ENCODE data around the gene EFHD1. TPM values are rescaled to one million over a fixed set of nuclear protein-coding genes. Genes with fewer than 3 reads are reported as not detected.

The EFHD1 gene
- total RNA-seq, 1 donor from 2014 or later = 0.16 TPM

DNA sequence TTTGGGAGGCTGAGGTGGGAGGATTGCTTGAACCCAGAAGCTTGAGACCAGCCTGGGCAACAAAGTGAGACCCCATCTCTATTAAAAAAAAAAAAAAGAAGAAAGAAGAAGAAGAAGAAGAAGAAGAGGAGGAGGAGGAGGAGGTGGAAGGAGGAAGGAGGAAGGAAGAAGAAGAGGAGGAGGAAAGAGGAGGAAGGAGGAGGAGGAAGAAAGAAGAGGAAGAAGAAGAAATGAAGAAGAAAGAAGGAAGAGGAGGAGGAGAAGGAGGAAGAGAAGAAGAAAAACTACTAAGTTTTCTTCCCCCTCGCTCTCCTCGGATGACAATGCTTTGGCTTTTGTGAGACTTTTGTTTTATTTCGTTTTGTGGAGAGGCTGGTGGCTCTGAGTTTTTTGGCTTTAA, 30.1 kb upstream of the EFHD1 start:
- no peaks in the 10 kb centered on the region for H3K9me3 Mint-ChIP-seq
- H3K4me1 Mint-ChIP-seq (ENCODE audit: low read depth) = peaks cover 9% of the 10 kb centered on the region
- H3K36me3 Mint-ChIP-seq (ENCODE audit: low read depth) = no peaks in the 10 kb centered on the region
- no peak overlapping the region for H3K4me3 Mint-ChIP-seq (ENCODE audit: low read depth)
- H3K27ac Mint-ChIP-seq = no peak overlapping the region
- peaks cover 17% of the 10 kb centered on the region for H3K27me3 Mint-ChIP-seq (ENCODE audit: low read depth)
- no peak for DNase-seq (ENCODE audit: low spot score)
- intact Hi-C loops (cut with micrococcal nuclease) = loop anchor here (10.0 kb wide), 1 partner anchor 452 kb away; no protein-coding TSS in a partner anchor

DNA sequence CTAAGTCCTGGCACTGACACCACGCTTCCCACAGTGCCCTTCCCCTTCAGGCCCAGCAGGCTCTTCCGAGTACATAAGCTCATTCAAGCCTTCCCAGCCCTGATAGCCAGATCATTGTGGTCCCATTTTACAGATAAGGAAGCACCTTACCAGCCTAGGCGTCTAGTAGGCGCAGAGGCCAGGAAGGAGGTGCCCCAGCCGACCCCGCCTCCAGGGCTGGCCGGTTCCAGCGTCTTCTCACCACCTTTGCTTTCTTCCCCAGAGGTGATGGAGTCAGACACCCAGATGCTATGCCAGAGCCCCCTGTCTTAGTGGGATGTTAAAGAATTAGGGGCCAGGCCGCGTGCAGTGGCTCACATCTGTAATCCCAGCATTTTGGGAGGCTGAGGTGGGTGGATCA, 28.9 kb upstream of the EFHD1 start:
- peaks cover 9% of the 10 kb centered on the region for H3K4me1 Mint-ChIP-seq (ENCODE audit: low read depth)
- no peaks in the 10 kb centered on the region for H3K36me3 Mint-ChIP-seq (ENCODE audit: low read depth)
- H3K27ac Mint-ChIP-seq = no peak overlapping the region
- H3K27me3 Mint-ChIP-seq (ENCODE audit: low read depth) = peaks cover 17% of the 10 kb centered on the region
- intact Hi-C loops (cut with micrococcal nuclease) = loop anchor here (10.0 kb wide), 1 partner anchor 450 kb away; no protein-coding TSS in a partner anchor
- no peaks in the 10 kb centered on the region for H3K9me3 Mint-ChIP-seq
- DNase-seq (ENCODE audit: low spot score) = no peak
- H3K4me3 Mint-ChIP-seq (ENCODE audit: low read depth) = no peak overlapping the region

DNA sequence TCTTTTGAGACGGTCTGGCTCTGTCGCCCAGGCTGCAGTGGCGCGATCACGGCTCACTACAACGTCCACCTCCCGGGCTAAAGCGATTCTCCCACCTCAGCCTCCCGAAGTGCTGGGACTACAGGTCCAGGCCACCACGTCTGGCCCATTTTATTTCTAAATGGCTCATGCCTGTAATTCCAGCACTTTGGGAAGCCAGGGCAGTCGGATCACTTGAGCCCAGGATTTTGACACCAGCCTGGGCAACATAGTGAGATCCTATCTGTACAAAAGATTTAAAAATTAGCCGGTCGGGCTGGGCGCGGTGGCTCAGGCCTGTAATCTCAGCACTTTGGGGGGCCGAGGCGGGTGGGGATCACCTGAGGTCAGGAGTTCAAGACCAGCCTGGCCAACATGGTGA, 26.4 kb upstream of the EFHD1 start:
- intact Hi-C loops (cut with micrococcal nuclease) = loop anchor here (5.0 to 10.0 kb wide), 3 partner anchors 230 to 645 kb away; partner anchors contain the start of gene ATG16L1
- H3K36me3 Mint-ChIP-seq (ENCODE audit: low read depth) = no peaks in the 10 kb centered on the region
- no peaks in the 10 kb centered on the region for H3K9me3 Mint-ChIP-seq
- H3K4me3 Mint-ChIP-seq (ENCODE audit: low read depth) = no peak overlapping the region
- H3K27ac Mint-ChIP-seq = no peak overlapping the region
- DNase-seq (ENCODE audit: low spot score) = no peak
- peaks cover 17% of the 10 kb centered on the region for H3K27me3 Mint-ChIP-seq (ENCODE audit: low read depth)
- peaks cover 9% of the 10 kb centered on the region for H3K4me1 Mint-ChIP-seq (ENCODE audit: low read depth)

DNA sequence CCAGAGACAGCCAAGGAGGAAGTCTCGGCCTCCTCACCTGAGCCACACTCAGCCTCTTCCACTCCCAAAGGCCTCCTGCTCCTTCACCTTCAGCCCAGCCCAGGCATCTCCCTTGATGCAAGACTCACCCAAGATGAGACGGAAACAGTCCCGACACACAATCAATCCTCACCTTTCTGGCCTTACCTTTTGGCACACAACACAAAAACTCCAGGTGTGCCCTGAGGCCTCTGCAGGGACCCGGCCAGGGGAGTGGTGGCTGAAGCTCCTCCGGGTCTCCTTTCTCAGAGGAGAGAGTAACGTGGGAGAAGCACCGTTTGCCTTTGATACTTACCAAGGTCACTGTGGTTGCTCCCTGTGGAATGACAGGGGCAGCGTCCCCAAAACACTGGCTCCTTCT, 23.8 kb upstream of the EFHD1 start:
- intact Hi-C loops (cut with micrococcal nuclease) = loop anchor here (5.0 to 10.0 kb wide), 4 partner anchors 88 to 643 kb away; partner anchors contain the start of genes ATG16L1 and GIGYF2
- H3K4me1 Mint-ChIP-seq (ENCODE audit: low read depth) = peaks cover 9% of the 10 kb centered on the region
- H3K36me3 Mint-ChIP-seq (ENCODE audit: low read depth) = no peaks in the 10 kb centered on the region
- H3K4me3 Mint-ChIP-seq (ENCODE audit: low read depth) = no peak overlapping the region
- no peak for DNase-seq (ENCODE audit: low spot score)
- peaks cover 2% of the 10 kb centered on the region for H3K27me3 Mint-ChIP-seq (ENCODE audit: low read depth)
- H3K27ac Mint-ChIP-seq = no peak overlapping the region
- H3K9me3 Mint-ChIP-seq = no peaks in the 10 kb centered on the region

DNA sequence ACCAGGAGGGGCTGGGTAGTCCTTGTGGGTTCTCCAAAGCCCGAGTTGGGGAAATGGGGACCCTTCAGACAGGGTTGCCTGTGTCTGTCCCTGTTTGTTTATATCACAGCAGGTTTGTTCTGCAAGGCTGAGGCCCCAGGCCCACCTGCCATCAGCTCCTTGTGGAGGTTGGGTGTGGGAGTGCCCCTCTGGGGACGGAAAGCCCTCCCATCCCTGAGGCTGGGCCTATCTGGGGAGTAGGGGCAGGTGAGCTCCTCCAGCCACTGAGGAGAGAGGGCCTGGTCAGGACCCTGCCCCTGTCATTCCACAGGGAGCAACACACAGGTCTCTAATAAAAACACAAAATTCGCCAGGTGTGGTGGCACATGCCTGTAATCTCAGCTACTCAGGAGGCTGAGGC, 23.3 kb upstream of the EFHD1 start:
- intact Hi-C loops (cut with micrococcal nuclease) = loop anchor here (5.0 kb wide), 1 partner anchor 87 kb away; the partner anchor contains the start of gene GIGYF2
- no peaks in the 10 kb centered on the region for H3K9me3 Mint-ChIP-seq
- H3K27ac Mint-ChIP-seq = no peak overlapping the region
- DNase-seq (ENCODE audit: low spot score) = no peak
- peaks cover 9% of the 10 kb centered on the region for H3K4me1 Mint-ChIP-seq (ENCODE audit: low read depth)
- H3K4me3 Mint-ChIP-seq (ENCODE audit: low read depth) = no peak overlapping the region
- no peaks in the 10 kb centered on the region for H3K27me3 Mint-ChIP-seq (ENCODE audit: low read depth)
- no peaks in the 10 kb centered on the region for H3K36me3 Mint-ChIP-seq (ENCODE audit: low read depth)

DNA sequence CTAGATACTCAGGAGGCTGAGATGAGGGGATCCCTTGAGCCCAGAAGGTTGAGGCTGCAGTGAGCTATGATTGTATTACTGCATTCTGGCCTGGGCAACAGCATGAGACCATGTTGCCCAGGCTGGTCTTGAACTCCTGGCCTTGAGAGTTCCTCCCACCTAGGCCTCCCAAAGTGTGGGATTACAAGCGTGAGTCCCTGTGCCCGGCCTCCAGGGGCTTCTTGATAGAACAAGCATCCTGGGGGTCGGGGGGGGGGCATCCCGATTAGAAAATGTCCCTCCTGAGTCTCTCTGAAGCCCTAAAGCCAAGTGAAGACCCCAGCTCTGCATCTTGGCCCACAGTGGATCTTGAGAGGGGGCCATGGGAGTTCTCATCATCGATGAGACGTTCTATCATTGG, 22.3 kb upstream of the EFHD1 start:
- DNase-seq (ENCODE audit: low spot score) = no peak
- Mint-ChIP-seq H3K9me3 (no peaks in the 10 kb centered on the region), H3K4me1 (ENCODE audit: low read depth) (peaks cover 2% of the 10 kb centered on the region), H3K4me3 (ENCODE audit: low read depth) (no peak overlapping the region), H3K27ac (no peak overlapping the region), H3K27me3 (ENCODE audit: low read depth) (no peaks in the 10 kb centered on the region), H3K36me3 (ENCODE audit: low read depth) (no peaks in the 10 kb centered on the region)
- intact Hi-C loops (cut with micrococcal nuclease) = loop anchor here (5.0 kb wide), 1 partner anchor 86 kb away; the partner anchor contains the start of gene GIGYF2

DNA sequence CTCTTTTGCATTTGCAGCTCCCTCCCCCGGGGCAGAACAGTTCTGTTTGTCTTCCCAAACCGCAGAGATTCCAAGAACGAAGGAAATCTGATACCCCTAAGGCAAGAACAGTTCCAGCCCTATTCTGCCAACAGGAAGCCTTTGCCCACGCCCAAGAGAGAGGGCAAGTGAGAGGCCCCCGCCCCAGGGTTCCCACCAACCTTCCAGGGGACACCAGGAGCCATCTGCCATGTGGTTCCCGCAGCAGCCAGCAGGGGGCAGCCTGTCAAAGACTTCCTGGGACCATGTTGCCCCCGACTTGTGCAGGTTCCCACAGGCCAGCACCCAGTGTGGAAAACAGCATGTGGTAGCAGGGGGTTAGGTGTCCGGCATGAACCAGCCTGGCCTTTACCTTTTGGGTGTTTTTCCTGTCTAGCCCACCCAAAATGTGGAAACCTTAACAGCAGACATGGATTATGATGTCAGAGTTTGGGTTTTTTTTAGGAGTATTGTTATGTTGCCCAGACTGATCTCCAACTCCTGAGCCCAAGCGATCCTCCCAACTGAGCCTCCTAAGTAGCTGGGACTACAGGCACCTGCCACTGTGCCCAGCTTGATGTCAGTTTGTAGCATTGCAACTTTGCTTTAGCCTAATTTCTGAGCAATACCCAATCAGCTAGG, 21.7 kb upstream of the EFHD1 start:
- Mint-ChIP-seq H3K4me1 (ENCODE audit: low read depth) (no peaks in the 10 kb centered on the region), H3K36me3 (ENCODE audit: low read depth) (no peaks in the 10 kb centered on the region), H3K27me3 (ENCODE audit: low read depth) (no peaks in the 10 kb centered on the region), H3K27ac (no peak overlapping the region), H3K4me3 (ENCODE audit: low read depth) (no peak overlapping the region), H3K9me3 (no peaks in the 10 kb centered on the region)
- intact Hi-C loops (cut with micrococcal nuclease) = loop anchor here (5.0 kb wide), 1 partner anchor 86 kb away; the partner anchor contains the start of gene GIGYF2
- peak; percentile 48 for DNase-seq (ENCODE audit: low spot score)

DNA sequence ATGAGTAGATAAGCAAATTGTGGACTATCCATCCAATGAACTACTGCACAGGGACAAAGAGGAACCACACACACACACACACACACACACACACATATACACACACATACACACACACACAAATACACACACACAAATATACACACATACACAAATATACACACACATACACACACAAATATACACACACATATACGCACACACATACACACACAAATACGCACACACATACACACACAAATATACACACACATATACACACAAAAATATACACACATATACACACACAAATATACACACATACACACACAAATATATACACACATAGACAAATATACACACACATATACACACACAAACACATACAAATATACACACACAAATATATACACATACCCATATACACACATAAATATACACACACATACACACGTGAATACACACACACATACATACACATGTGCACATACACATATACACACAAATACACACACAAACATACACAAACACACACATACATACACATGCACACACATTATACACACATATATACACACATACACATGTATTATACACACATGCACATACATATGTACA, 19.8 kb upstream of the EFHD1 start:
- no peak overlapping the region for H3K27ac Mint-ChIP-seq
- no peaks in the 10 kb centered on the region for H3K9me3 Mint-ChIP-seq
- H3K4me3 Mint-ChIP-seq (ENCODE audit: low read depth) = no peak overlapping the region
- H3K4me1 Mint-ChIP-seq (ENCODE audit: low read depth) = no peaks in the 10 kb centered on the region
- intact Hi-C loops (cut with micrococcal nuclease) = loop anchor here (5.0 kb wide), 1 partner anchor 84 kb away; the partner anchor contains the start of gene GIGYF2
- no peak for DNase-seq (ENCODE audit: low spot score)
- H3K36me3 Mint-ChIP-seq (ENCODE audit: low read depth) = no peaks in the 10 kb centered on the region
- no peaks in the 10 kb centered on the region for H3K27me3 Mint-ChIP-seq (ENCODE audit: low read depth)

DNA sequence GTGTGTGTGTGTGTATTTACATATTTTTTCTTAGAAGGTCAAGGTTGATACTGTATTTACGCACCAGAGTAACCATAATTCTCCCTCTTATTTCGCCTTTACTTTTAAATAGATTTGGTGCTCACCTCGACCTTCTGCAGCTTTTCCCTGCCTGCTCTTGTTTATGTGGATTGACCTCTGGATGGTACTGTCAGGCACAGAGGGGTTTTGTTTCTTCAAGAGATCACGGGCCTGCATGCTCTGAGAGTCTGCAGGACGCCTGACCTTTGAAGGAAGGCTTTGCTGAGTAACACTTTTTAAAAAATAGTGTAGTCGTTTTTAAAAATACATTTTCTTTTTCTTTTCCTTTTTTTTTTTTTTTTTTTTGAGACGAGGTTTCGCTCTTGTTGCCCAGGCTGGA, 18.1 kb upstream of the EFHD1 start:
- intact Hi-C loops (cut with micrococcal nuclease) = no loop called here
- Mint-ChIP-seq H3K9me3 (no peaks in the 10 kb centered on the region), H3K27ac (no peak overlapping the region), H3K27me3 (ENCODE audit: low read depth) (no peaks in the 10 kb centered on the region), H3K36me3 (ENCODE audit: low read depth) (no peaks in the 10 kb centered on the region), H3K4me3 (ENCODE audit: low read depth) (no peak overlapping the region), H3K4me1 (ENCODE audit: low read depth) (no peaks in the 10 kb centered on the region)
- DNase-seq (ENCODE audit: low spot score) = no peak

DNA sequence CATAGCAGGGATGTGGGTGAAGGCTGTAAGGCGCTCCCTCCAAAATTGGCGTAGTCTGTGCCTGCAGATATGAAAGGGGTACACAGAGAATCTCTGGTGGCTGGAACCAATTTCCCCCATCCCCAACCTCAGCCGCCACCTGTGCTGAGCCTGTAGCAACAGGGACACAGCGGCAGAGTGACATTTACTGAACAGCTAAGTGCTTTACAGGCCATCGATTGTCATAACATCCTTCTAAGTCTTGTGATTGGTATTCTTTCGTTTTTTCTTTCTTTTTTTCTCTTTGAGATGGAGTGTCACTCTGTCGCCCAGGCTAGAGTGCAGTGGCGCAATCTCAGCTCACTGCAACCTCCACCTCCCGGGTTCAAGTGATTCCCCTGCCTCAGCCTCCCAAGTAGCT, 12.2 kb upstream of the EFHD1 start:
- DNase-seq (ENCODE audit: low spot score) = no peak
- H3K9me3 Mint-ChIP-seq = no peaks in the 10 kb centered on the region
- intact Hi-C loops (cut with micrococcal nuclease) = no loop called here
- peaks cover 10% of the 10 kb centered on the region for H3K27me3 Mint-ChIP-seq (ENCODE audit: low read depth)
- H3K4me1 Mint-ChIP-seq (ENCODE audit: low read depth) = no peaks in the 10 kb centered on the region
- H3K27ac Mint-ChIP-seq = no peak overlapping the region
- H3K36me3 Mint-ChIP-seq (ENCODE audit: low read depth) = no peaks in the 10 kb centered on the region
- no peak overlapping the region for H3K4me3 Mint-ChIP-seq (ENCODE audit: low read depth)

DNA sequence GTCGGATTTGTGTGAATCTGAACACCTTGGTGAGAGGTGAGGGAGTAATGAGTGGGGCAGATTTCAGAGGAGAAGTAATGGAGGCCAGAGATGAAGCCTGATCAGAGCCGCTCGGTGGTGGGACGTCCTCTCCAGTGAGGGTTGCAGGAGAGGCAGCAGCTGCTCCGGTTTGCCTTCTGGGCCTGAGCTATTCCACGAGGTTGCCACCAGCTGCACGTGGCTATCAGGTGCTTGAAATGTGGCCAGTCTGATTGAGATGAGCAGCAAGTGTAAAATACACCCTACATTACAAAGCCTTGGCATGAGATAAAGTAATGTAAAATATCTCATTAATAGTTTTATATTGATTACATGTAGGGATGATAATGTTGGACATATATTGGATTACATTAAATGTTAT, 10.8 kb upstream of the EFHD1 start:
- intact Hi-C loops (cut with micrococcal nuclease) = no loop called here
- peaks cover 2% of the 10 kb centered on the region for H3K4me1 Mint-ChIP-seq (ENCODE audit: low read depth)
- no peaks in the 10 kb centered on the region for H3K36me3 Mint-ChIP-seq (ENCODE audit: low read depth)
- H3K4me3 Mint-ChIP-seq (ENCODE audit: low read depth) = no peak overlapping the region
- H3K9me3 Mint-ChIP-seq = no peaks in the 10 kb centered on the region
- no peak overlapping the region for H3K27ac Mint-ChIP-seq
- peaks cover 14% of the 10 kb centered on the region for H3K27me3 Mint-ChIP-seq (ENCODE audit: low read depth)
- no peak for DNase-seq (ENCODE audit: low spot score)

DNA sequence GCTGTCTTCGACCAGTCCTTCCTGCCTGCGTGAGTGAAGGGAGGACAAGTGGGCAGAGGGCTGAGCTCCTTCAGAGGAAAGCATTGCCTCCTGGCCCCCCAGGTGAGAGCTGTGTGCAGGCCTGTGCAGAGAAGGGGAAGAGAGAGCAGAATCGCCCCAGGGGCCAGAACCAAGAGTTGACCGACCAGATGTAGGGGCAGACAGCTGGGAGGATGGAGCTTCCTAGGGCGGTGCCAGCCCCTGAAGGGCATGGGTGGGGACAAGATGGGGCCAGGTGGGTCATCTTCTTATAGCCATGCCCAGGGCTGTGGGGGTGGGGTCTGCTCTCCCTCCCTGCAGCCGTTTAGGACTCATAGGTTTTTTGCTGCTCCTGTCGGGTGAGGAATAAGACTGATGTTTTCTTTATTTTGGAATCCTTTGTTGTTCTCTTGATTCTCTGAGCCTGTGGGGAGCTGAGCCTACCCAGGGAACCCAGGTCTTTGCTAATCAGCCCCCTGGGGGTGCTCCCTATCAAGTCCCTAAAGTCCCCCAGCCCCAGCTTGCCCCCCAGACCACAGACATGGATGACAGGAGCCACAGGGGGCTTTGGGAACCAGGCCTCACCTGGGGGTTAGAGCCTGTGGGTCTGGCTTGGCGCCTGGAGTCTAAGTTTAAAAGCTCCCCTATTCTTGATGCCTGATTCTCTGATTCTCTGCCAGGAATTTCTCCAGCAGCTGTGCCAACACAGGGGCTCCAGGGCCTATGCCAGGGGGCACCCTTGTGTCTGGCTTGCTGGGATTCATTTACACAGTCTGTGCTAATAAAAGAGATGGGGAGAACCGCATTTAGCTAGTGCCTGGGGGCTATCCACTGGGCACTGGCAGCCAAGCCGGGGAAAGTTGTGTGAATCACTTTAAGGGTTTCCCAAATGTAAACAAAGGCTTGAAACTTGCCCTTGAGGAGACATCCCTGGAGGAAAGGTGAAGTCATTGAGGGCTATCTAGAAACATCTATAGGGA, 9.3 kb upstream of the EFHD1 start:
- no peaks in the 10 kb centered on the region for H3K36me3 Mint-ChIP-seq (ENCODE audit: low read depth)
- no peaks in the 10 kb centered on the region for H3K9me3 Mint-ChIP-seq
- H3K27ac Mint-ChIP-seq = no peak overlapping the region
- DNase-seq (ENCODE audit: low spot score) = no peak
- peaks cover 2% of the 10 kb centered on the region for H3K4me1 Mint-ChIP-seq (ENCODE audit: low read depth)
- intact Hi-C loops (cut with micrococcal nuclease) = no loop called here
- H3K4me3 Mint-ChIP-seq (ENCODE audit: low read depth) = no peak overlapping the region
- peaks cover 14% of the 10 kb centered on the region for H3K27me3 Mint-ChIP-seq (ENCODE audit: low read depth)
